SW 1271 (cell line): ENCODE data around the gene LYZ.

Experiments
- DNase-seq, 2 experiments: peaks; one replicate each; lab custom pipeline; 2025; lab: John Stamatoyannopoulos, UW

The LYZ gene

DNA sequence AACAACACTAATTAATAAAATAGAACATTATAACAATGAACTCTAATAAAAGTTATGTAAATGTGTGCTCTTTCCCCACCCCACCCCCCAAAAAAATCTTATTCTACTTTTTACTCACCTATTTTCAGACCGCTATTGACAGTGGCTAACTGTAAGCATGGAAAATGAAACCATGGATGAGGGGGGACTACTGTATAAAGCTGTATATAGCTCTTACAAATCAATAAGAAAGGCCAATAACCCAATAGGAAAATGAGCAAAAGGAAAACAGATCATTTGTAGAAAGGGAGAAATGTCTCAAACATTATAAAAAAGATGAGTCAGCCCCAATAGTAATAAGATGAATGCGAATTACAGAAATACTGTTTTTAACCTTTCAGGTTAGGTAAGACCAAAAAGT, 38.7 kb downstream of the LYZ start:
- no peak for DNase-seq

- DNase-seq, result peak in 1 of 2 experiments; percentile 67
These were observed 40.2 kb downstream of the LYZ start for GRCh38 chr12:69388371-69388770.

DNA sequence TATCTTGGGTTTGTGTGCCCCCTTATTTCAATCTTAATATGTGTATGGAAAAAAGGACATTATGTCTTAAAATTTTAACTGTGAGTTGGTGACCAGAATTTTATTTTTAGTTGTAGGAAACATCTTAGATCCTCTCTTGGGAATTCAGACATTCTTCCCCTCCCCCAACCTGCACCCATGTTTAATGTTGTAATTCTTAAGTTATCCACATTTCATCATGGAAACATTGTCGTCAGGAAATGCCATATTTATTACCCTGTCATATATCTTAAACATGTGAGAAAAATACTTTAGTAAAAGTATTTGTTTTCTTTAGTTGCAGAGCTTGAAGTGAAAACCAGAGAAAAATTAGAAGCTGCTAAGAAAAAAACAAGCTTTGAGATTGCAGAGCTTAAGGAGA, 41.6 kb downstream of the LYZ start:
- DNase-seq, result peak in 1 of 2 experiments; percentile 18

- DNase-seq, result no peak
These were observed 44.2 kb downstream of the LYZ start for GRCh38 chr12:69392179-69392928.

GRCh38 chr12:69396041-69396440, 47.9 kb downstream of the LYZ start:
- DNase-seq, result no peak

GRCh38 chr12:69396963-69397362, 48.8 kb downstream of the LYZ start:
- DNase-seq, result no peak

GRCh38 chr12:69397978-69398377, 49.8 kb downstream of the LYZ start:
- no peak for DNase-seq

DNA sequence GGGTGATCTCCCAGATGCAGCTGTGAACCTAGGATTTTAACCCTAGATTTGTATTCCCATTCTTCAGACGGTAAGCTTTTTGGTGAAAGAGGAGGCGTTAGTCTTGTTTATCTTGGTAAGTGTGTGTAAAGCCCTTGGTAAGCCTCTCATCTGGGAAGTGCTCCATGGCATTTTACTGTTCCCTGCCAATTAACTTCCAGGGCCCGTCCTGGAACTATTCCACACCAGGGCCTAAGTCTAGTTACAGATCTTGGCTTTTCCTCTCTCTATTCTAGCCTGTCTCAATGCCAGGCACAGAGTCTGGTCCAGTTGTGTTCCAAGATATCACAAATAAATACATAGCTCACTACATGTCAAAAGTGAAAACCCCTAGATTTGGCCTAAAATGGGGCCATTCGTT, 53.8 kb downstream of the LYZ start:
- DNase-seq, result no peak
